A204.1 (cell line): ENCODE data around the gene UTP20.
"Not testable (repeated sequence)": the region's sequence is repeated elsewhere in the genome, so short reads cannot be mapped to it uniquely, and the experiment has no call there.

Source experiments
- FAIRE-seq: peaks from 2 replicates; lab custom pipeline; 2012; peaks lifted over from hg19 to GRCh38; lab: Jason Lieb, UNC

The UTP20 gene

DNA sequence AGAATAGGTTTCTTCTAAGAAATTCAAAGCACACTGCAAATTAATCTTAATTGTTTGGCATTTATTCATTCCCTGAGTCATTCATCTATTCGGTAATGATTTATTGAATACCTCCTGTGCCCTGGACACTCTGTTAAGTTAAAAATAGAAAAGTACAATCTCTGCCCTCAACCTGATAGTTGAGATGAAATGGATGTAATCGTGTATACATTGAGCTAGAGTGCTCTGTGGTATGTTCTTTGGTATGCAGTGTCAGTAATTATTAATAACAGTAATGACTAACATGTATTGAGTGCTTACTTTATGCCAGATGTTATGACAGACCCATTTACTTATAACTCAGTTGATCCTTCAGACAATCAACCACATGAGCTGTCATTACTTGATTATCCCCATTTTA is 47.6 kb downstream of the UTP20 start:
- no peak for FAIRE-seq

DNA sequence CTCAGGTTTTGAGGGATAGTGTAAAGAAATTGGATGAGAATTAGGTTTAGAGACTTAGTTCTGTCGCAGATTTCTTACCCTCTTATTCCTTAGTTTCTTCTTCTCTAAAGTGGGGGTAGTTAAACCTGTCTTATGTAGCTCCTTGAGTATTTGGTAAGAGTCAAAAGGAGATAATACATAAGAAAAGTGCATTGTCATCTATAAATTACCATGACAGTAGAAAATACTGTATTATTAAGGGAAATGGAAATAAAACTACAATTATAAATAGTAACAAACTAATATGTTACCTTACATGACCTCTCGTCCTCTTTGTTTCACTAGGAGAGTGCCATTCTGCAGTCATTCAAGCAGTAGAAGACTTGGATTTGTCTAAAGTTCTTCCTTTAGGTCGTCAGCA is 49.0 kb downstream of the UTP20 start:
- FAIRE-seq, result no peak

DNA sequence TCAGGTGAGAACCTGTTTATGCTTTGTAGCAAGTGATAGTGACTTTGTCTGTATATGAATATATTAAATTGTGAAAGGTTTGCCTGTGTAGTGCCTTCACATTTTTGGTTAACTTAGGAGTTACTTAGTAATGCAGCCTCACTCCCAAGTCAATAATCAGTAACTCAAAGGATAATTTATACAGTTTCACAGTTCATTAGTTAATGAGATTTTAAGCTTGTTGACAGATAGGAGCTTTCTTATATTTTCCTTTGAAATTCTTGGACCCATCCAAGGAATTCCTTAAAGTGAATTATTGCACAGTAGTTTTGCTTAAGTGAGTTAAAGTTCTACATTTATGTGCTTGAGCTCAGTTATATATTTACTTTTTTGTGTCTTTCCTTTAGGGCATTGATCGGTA is 50.7 kb downstream of the UTP20 start:
- FAIRE-seq, result no peak

DNA sequence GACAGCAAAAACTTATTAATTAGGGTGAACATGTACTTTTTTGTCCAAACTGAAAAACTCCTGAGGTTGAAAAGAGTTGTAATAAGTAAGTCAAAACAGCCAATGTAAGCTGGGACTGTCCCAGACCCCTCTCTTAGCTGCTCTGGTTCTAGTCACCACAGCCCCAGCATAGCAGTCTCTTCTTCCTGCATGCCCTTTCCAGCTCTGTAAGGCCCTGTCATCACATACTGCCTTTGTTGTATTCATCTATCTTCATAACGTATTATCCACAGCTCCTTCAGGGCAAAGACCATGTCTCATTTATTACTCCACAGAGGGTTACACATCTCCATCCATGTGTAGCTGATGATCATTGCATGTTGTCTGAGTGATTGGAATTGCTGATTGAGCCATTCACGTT is 56.5 kb downstream of the UTP20 start:
- FAIRE-seq, result no peak

DNA sequence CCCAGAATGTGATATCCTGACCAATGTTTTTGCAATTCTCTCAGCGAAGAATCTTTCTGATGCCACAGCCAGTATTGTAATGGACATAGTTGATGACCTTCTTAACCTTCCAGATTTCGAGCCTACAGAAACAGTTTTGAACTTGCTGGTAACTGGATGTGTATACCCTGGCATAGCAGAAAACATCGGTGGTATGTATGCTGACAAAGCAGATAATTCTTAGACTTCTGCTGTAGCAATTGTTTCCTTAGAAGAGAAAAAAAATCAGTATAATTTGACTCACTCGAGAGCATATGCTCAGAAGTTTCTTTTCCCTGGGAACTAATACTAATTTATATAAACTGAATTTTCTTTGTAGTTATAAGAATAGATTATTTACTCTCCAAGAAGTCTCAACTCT is 58.2 kb downstream of the UTP20 start:
- FAIRE-seq, result no peak

DNA sequence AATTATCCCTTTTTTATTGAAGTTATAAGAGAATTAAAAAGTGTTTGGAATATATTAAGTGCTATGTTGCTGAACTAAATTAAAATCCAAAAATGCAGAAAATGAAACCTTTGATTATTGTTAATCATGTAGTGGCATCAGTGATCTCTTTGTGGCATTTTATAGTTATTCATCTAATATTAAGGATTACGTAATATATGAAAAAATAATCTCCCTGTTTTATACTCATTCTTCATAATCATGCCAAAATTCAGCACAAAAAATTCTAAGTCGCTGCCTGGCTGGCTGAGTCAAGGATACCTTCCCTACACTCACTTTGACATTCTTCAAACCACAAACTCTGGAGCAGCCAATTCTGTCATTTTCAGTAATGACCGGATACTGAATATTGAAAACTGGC is 64.0 kb downstream of the UTP20 start:
- no peak for FAIRE-seq

DNA sequence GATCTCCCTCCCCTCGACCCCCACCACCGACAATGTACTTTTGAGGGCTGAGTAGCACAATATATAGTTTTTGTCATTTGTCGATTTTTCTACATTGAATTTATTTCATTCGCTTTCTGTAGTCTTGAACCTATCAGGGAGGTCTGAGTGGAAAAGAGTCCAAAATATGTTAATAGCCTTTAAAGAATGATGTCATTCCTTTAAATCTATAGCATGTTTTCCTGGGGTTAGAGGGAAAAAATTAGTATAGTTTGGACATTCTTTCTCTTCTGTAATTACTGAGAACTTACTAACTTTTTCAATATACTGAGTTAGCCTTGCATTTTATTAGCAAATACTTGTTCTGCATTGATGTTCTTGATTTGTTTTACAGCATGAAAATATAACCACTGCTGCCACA is 71.8 kb downstream of the UTP20 start:
- no peak for FAIRE-seq

DNA sequence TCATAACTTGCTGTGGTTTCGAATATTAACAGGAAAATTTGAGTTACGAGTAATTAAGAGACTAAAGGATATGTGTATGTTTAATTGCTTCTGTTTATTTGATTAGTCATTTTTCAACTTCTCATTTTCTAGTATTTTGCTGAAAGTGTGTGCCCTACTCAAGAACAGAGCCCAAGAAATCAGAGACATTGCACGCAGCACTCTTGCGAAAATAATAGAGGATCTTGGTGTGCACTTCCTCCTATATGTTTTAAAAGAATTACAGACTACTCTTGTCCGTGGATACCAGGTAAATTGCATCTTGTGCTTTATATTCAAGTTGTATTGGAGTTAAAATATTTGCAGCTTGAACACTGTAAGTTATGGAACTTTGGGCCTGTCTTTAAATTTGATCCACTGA is 76.9 kb downstream of the UTP20 start:
- no peak for FAIRE-seq

DNA sequence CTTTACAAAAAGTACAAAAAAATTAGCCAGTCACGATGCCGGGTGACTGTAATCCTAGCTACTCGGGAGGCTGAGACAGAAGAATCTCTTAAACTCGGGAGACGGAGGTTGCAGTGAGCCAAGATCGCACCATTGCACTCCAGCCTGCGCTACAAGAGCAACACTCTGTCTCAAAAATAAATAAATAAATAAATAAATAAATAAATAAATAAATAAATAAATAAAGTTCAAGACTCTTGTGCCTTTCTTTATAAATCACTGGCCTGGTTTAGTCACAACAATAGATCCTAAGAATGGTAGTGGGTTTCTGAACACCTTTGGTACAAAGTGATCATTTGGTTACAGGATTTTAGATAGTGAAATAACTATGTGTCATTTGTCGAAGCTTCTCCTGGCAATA is 81.5 kb downstream of the UTP20 start:
- no peak for FAIRE-seq

DNA sequence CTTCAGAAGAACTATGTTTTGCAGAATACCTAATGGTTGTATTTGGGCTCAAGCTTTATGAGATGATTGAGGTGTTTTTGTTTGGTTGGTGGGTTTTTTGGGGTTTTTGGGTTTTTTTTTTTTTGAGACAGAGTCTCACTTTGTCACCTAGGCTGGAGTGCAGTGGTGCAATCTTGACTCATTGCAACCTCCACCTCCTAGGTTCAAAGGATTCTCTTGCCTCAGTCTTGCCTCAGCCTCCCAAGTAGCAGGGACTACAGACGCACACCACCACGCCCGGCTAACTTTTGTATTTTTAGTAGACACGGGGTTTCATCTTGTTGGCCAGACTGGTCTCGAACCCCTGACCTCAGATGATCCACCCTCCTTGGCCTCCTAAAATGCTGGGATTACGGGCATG is 88.1 kb downstream of the UTP20 start:
- FAIRE-seq, result no peak

DNA sequence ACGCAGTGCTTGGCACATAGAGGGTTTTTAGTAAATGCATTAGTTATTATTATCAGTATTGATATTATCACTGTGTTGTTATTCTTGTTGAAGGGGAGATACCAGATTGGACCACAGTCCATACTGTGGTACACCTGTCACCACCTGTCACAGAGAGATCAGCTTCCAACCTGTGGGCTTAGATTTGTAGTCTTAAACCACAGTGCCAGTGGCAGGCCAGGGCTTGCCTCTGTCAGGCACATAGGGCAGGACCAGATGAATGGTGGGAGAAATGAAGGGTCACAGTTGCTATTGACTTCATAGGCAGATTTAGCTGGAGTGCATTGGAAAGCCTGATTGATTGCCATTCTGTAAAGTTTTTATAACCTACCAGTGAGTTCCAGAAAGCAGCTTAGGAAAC is 92.5 kb downstream of the UTP20 start:
- no peak for FAIRE-seq

DNA sequence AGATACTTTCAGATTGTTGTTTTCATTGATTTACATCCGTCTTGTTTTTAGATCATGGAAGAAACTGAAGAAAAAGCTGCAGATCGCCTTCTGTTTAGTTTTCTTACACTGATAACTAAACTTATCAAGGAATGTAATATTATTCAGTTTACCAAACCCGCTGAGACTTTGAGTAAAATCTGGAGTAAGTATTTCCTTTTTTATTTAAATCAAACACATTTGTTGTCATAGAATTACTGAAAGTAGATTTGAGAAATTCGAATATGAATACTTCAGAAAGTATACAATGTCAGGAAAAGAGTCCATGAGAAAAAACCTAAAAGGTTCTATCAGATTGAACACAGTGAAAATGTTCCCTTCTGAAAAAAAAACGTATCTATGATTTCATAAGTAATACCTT is 95.7 kb downstream of the UTP20 start:
- no peak for FAIRE-seq

DNA sequence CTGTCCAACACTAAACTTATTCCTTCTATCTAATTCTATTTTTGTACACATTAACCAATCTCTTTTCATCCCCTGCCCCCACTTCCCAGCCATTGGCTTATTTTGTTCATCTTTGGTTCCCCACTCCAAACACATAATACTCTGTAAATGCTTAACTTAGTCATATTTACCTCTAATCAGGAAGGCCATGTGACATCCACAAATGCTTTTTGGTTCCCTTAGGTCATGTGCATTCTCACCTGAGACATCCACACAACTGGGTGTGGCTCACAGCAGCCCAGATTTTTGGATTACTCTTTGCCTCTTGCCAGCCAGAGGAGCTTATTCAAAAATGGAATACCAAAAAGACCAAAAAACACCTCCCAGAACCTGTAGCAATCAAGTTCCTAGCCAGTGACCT is 99.2 kb downstream of the UTP20 start:
- no peak for FAIRE-seq

DNA sequence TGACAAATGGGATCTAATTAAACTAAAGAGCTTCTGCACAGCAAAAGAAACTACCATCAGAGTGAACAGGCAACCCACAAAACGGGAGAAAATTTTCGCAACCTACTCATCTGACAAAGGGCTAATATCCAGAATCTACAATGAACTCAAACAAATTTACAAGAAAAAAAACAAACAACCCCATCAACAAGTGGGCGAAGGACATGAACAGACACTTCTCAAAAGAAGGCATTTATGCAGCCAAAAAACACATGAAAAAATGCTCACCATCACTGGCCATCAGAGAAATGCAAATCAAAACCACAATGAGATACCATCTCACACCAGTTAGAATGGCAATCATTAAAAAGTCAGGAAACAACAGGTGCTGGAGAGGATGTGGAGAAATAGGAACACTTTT is 111.3 kb downstream of the UTP20 start:
- FAIRE-seq, result not testable (repeated sequence)

DNA sequence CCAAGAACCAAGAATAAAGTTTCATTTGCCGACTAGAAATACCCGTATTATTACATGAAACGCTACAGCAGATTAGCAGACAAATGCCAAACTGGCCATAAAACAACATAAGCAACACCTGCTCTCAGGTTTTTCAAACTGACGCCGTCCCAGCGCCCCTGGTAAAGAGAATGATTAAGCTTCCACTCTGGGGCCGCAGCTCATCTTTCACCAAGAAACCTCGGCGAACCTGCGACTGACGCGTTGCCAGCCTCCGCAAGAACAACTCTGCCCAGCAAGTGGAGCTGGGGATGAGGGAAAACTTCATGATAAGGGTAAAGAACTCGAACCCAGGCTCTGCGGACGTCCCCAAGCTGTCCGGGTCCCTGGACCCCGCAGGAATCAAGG is 127.1 kb downstream of the UTP20 start:
- no peak for FAIRE-seq

DNA sequence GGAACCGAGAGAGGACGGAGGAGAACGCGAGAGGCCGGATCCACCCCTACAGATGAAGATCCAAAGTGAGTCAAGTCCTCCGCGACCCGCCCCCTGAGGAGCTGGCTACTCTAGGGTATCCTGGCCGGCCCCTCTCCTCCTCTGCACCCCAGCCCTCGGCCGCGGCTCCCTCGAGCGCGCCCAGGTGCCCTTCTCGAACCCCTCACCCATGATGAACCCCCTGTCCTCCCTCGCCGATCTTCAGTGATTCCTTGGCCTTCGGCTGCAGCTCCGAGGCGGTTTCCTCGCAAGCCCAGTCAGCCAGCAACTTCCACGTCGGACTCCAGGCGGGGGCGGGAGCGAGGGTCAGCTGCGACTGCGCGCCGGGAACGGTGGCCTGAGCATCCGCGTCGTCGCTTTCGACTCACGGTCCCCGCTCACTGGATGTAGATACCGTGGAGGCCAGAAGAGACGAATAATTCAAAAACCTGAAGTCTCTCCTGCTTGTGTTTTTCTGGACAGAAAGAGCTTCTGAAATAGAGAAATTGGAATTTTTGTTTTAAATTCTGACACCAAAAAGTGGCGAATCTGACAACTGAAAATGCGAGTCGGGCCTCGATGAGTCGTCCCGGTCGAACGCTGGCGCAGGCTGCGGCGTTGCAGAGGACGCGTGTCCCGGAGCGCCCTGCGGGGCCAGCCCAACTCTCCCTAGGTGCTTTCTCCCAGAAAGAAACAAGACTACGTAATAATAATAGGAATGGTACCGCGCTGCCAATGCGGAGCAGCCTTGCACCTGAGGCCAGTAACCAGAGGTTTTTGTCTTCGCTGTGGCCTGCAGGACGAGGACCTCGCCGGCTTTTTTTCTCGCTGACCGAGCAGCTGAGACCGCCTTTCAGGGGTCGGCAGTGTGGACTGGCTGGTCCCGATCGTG is 127.8 kb downstream of the UTP20 start, which contains the start of gene ARL1:
Gene ARL1, minus strand, starts transcription at position 337 of the 910 bp plus-strand sequence. Its CDS starts 127 bp downstream, at position 210.
- FAIRE-seq, result no peak

DNA sequence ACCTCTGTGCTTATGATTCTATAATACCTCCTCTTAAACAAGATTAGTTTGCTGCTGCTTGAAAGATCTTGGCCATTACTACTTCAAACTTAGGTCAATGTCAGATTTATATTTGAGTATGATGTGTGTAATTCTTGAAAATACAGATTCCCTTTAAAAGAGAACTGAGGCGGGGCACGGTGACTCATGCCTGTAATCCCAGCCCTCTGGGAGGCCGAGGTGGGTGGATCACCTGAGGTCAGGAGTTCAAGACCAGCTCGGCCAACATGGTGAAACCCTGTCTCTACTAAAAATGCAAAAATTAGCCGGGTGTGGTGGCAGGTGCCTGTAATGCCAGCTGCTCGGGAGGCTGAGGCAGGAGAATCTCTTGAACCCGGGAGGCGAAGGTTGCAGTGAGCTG is 130.3 kb downstream of the UTP20 start:
- not testable (repeated sequence) for FAIRE-seq

DNA sequence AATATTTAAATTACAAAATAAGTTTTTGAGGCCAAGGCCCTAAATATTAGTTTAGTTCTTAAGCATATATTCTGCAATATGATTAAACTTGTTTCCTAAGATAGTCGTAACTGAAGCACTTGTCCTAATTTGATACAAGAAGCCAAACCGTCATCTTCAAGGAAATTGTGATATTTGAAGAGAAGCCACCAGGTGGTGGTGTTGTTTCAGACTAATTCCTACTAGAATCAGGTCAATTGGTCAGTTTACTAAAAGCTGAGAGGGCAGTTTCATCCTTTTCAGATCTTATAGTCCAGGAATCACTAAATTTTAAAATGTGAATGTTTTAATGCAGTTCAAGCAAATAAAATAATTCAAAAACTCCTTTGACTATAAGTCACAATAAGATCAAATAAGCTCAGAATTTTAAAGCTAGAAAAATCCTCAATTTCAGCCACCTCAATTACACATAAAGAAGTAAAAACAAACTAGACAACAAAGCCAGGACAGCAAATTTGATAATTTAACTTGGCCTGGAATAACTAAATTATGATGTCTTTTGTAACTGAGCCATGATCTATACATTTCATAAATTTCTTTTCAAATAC is 134.7 kb downstream of the UTP20 start:
- FAIRE-seq, result peak; percentile 98

DNA sequence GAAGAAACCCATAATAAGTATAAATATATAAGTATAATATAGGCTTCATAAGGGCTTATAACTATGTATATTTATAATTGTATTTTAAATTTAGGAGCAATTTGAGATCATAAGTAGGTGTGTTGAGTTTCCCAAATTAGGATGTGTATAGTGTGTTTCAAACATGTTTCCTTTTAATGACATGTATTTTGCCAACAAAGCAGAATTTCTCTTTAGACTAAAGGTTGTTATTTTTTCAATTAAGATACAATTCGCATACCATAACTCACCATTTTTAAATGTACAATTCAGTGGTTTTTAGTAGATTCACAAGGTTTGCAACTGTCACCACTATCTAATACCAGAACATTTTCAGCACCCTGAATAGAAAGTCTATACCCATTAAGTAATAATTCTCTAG is 135.3 kb downstream of the UTP20 start:
- FAIRE-seq, result no peak

DNA sequence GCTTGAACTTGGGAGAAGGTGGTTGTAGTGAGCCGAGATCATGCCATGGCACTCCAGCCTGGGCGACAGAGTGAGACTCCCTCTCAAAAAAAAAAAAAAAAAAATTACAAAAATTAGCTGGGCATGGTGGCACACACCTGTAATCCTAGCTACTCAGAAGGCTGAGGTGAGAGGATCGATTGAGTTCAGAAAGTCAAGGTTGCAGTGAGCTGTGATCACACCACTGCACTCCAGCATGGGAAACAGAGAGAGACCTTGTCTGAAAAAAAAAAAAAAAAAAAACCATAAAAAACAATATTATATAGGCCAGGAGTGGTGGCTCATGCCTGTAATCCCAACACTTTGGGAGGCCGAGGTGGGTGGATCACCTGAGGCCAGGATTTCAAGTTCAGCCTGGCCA is 142.2 kb downstream of the UTP20 start:
- not testable (repeated sequence) for FAIRE-seq

DNA sequence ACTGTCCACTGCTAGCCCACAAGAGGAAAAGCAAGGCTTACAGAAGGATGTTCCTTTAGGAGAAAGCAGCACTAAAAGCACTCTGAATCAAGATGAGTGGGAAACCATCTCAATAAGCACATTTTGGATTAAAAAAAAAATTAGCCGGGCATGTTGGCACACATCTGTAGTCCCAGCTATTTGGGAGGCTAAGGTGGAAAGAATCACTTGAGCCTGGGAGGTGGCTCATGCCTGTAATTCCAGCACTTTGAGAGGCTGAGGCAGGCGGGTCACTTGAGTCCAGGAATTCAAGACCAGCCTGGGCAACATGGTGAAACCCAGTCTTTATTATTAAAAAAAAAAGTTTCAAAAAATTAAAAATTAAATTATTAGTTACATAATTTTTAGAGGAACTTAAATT is 144.7 kb downstream of the UTP20 start:
- no peak for FAIRE-seq

DNA sequence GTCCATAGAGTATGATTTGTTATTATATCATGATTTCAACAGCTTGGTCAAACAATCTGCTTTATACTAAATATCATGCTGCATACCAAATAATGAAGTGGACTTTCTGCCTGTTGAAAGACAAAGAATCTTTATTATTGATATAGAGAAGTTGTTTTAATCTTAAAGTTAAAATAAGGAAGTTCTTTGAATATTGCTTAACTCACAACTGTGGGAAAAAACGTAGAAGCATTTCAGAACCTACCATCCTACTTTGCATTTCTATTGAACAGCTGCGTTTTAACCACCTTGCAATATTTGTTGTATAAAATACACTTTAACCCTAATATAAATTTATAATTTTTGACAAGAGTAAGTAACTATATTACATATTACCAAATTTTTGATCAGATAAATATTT is 150.6 kb downstream of the UTP20 start:
- FAIRE-seq, result no peak

DNA sequence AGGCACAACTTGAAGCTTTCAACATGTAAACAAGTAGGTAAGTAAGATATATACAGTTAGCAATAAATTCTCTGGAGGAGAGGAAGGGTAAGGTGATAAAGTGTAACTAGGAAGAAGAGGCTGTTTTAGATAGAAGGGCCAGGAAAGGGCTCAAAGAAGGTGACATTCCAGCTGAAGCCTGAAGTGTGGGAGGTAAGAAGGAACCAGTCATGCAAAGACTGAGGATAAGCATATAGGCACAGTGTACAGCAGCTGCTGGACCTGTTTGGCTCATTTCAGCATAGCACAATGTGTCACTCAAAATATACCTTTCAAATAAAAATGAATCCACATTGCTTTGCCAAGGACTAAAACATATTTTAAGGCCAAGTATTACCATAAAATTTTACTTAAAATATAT is 156.2 kb downstream of the UTP20 start:
- no peak for FAIRE-seq
